Measurements from ENCODE around the gene ARHGAP42.
"Not testable (repeated sequence)": the region's sequence is repeated elsewhere in the genome, so short reads cannot be mapped to it uniquely, and the experiment has no call there.

ARHGAP42 gene

DNA sequence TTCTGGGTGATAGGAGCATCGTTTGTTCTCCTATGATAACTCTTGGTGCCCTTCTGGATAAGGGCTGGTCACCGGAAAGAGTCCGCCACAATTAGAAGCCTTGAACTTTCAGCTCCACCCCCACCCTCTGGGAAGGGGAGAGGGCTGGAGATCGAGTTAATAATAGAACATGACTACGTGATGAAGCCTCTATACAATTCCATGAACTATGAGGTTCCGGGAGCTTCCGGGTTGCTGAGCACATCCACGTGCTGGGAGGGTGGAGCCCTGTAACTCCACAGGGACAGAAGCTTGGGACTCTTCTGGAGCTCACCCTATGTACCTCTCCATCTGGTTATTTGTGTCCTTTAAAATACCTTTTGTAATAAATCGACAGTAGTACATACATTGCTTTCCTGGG is 40.3 kb downstream of the ARHGAP42 start:
- DNase-seq, result no peak

GRCh38 chr11:100730266-100730665 is 43.2 kb downstream of the ARHGAP42 start:
- DNase-seq, result no peak

DNA sequence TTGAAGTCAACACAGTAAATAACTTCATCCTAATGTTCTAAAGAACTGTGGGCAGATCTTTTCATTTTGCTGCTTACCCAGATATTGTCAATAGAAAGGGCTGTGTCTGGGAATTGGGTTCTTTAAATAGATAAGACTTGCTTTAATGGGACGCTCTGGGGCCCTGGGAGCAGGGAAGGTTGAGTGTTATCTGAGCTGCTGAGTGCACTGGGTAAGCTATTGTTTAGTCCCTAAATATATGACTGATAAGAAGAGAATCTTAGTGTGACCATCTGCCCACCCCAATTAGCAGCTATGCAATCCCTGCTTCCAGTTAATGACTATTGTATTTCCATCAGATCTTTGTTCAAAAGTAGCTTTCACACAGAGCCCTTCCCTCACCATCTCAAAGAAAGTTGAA is 44.4 kb downstream of the ARHGAP42 start:
- DNase-seq, result no peak

- no peak for DNase-seq
These were observed 45.9 kb downstream of the ARHGAP42 start for GRCh38 chr11:100732949-100733348.

DNA sequence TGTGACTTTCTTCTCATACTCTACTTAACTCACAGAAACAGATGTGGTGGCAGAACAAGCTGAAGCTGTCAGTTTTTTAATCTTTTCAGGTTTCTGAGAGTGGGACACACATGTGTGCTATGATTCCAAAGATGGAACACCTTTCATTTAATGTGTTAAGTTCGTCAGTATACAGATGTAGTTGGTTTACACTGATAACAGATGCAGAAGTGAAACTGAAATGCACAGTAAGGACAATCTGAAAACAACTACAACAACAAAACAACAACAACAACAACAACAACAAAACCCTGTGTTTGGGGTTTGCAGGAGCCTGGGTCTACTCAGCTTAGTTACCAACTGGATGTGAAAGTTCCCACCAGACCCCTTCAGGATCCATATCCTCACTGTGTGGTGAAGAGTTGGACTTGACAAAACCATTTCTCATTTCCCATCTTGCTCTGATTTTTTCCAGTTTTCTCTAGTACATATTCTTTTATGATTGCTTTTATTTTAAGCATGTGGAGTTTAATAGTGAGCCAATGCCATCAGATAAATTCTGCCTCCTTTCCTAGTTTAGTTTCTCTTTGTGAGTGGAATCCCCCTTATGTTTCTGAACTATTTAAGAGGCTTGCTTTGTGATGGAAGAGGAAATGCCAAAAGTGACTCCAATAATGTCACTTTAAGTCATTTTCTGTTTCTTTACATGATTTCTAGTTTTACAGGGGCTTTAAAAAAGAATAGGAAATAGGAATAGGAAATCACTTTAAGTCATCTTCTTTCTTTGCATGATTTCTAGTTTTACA is 47.8 kb downstream of the ARHGAP42 start:
- no peak for DNase-seq

DNA sequence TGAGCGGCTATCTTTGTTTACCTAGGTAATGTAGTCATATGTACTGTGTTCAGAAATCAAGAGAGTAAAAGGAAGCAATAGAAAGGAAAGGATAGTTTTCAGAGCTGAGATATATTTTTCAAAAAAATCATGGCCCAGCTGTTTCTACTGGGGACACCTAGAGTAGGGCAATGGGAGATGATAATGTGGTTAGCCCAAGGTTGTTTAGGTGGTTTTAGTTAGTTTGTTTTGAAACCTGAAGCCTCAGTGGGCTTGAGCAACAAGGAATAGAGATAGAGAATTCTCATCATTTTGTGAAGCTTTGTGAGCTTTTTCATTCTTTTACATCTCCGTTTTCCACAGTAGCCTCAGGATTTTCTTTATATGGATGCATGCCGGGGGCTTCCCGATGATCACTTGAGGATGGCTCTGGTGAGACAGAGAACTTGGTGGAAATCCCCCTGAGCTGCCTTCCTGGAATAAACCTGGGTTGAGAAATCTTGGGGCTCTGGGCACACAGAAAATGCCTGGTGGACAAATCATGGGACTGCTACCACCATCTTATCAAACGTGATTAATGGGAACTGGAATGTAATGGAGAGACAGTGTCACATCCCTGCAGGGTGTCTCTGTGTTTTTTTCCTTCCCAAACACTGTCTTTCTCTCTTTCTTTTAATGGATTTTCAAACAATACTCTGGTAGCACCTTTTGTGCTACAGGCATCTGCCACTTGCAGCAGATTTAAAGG is 49.0 kb downstream of the ARHGAP42 start:
- no peak for DNase-seq

GRCh38 chr11:100738701-100739270 is 51.7 kb downstream of the ARHGAP42 start:
- no peak for DNase-seq

DNA sequence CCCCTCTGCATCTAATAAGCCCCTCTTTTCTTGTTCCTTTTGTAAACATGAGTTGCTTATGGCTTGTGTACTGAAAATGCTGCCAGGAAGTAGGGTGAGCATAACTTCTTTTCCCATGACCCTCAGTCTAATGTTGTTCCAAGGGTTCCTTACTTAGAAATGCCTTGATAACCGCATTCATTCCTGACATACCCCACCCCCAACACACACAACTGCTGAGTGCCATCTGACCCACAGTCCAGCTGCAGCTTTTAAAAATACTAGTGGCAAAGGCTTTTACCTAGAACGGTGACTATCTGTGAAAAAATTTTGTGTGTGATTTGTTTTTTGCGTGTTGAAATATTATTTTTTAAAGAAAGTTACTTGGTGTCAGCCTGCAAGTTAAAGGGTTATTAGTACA is 52.6 kb downstream of the ARHGAP42 start:
- no peak for DNase-seq

DNA sequence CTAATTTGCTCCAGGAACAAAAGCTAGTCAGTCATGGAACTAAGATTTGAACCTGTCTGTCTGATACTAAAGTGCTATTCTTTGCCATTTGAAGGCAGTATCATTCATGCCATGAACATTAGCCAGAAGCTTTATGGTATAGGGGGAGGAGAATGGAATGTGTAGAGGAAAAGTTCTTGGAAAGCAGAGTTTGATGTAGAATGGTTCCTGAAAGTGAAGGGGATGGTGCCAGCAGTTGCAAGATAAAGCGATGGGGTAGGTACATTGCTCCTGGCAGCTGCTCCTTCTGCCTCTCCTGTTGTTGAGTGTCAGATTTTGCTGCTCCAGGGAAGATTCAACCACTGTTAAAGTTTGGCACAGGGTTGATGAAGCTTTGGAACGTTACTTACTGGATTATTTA is 53.4 kb downstream of the ARHGAP42 start:
- no peak for DNase-seq

DNA sequence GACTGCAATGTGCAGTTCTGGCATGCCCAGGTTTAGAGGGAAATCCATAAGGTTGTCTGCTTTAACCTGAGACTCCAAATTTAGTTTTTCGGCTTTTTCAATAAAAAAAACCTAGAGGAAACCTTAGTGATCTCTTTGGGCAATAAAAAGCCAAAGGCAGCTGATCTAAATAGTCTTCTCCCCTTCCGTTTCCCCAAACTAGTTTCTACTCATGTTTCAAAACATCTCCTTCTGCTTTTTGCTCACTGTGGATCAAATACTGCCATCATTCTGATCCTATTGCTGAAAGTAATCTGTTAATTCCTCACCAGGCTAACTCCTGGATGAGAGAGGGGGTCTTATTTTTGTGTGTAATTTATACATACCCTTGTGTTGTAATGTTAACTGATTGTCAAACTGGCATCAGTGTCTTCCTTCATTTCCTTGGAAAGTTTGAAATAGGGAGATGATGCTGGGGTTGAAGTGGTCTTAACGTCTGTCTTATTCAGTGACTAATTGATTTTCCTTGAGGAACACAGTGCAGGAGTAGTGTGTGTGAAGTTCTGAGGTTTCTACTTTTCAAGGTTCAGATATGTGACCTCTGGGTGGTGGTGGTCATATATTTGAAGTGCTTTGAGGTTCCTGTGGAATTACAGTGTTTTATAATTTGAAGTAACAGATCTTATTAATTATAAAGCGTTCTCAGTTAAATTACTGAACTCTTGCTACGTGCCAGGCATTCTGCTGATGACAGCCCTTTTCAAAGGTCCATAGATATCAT is 55.0 kb downstream of the ARHGAP42 start:
- DNase-seq, result no peak

GRCh38 chr11:100746448-100746847 is 59.4 kb downstream of the ARHGAP42 start:
- no peak for DNase-seq

GRCh38 chr11:100748153-100748552 is 61.1 kb downstream of the ARHGAP42 start:
- DNase-seq, result no peak

DNA sequence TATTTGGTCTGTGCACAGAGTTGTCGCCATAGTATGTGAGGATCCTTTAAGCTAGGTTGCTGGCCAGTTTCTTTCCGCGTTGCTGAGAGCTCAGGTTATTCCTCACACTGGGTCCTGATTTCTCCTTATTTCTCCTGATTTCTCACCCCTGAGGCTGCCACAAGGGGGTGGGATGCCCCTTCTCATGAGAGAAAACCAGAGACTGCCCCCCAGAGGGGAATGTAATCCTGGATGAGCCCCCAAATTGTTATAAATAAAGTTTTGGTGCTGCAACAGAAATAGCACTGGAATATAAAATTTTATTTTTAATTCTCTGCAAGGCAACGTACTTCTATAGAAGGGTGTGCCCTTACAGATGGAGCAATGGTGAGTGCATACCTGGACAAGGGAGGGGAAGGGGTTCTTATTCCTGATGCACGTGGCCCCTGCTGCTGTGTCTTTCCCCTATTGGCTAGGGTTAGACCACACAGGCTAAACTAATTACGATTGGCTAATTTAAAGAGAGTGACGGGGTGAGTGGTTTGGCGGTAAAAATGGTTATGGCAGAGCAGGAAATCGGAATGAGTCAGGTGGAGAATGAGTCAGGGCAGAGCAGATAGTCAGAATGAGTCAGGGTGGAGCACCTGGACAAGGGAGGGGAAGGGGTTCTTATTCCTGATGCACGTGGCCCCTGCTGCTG is 62.9 kb downstream of the ARHGAP42 start:
- not testable (repeated sequence) for DNase-seq

GRCh38 chr11:100750566-100750891 is 63.4 kb downstream of the ARHGAP42 start:
- not testable (repeated sequence) for DNase-seq

- no peak for DNase-seq
These were observed 65.5 kb downstream of the ARHGAP42 start for GRCh38 chr11:100752371-100753171.

GRCh38 chr11:100753172-100753543 is 66.1 kb downstream of the ARHGAP42 start:
- DNase-seq, result no peak

DNA sequence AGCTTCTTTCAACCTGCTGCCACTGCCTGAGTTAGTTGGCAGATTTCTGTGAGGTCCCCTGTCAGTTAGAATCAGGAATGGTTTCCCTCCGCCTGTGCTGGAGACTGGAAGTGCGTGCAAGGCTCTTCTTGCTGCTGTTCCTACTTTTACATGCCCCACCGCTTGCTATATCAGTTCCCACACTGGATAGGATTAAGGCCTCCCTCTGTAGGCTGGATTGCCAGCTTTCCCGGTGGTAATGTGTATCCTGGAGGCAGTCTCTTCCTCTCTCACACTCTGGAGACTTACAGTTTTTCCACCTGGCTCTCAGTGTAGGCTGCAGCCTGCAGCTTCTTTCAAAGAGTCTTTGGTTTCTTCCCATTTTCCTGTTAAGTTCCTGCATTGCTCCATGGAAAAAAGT is 66.5 kb downstream of the ARHGAP42 start:
- DNase-seq, result no peak

GRCh38 chr11:100756559-100756958 is 69.5 kb downstream of the ARHGAP42 start:
- DNase-seq, result no peak

DNA sequence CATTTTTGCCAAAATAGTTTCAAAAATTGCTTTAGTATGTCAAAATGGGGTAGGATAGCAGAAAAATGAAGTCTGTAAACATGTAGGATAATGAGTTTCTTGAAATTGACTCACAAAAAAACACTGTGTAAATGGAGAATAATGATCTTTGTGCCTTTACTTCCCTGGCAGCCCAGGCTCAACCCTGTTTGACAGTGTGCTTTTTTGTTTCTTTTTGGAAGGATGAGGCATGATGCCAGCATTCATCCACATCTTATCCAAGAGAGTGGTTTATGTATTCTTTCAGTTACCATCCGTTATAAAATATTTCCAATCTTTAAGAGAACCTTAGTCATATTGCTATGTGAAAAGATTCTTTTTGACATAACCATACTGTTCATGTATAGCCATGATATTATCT is 70.6 kb downstream of the ARHGAP42 start:
- DNase-seq, result no peak

DNA sequence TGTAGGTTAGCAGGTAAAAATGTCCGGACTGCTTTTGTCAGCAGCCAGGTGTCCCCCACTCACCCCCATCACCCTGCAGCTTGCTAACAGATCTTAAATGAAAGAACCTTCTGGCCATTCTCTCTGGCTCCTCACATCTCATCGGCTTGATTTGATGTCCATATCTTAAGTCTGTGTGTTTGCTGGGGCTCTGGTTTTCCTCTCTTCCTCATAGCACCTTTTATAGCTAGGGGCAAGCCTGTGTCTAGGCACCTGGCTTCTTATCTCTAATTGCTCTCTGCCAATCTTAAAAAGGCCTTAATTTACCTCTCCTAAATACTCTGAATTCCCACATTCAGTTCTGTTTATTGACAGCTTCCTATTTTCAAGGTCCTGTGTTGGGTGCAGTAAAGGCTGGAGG is 72.0 kb downstream of the ARHGAP42 start:
- DNase-seq, result no peak

DNA sequence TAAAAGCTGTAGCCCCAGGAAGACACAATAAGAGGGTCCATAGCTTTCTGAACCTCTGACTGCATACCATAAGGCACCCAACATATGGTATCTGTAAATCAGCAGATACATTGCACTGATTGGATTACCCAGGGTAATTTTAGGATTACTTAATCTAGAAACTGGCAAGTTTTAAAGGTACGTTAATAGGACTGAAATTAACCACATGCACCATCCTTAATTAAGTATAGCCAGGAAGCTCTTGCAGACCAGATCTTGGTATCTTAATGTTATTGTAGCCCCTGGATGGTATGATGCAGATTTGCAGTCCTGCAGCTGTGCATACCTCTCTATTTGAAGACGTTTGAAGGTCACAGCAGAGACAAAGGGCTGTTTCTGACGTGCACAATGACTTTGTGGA is 72.8 kb downstream of the ARHGAP42 start:
- no peak for DNase-seq

- DNase-seq, result no peak
These were observed 73.7 kb downstream of the ARHGAP42 start for GRCh38 chr11:100760744-100761143.

Data from stimulated activated naive CD4-positive, alpha-beta T cell treated with Interleukin-2 at 50 U/mL for 16 hours (primary cell).